Bronchial epithelial cell (primary cell): ENCODE results near the gene LIPJ. TPM values are rescaled to one million over a fixed set of nuclear protein-coding genes. Genes with fewer than 3 reads are reported as not detected.
A peak's percentile ranks its signal among the peaks of the same experiment; 100 is the strongest.

ENCODE experiments used
- DNase-seq: peaks from one replicate; pipeline ENCODE4 v3.0.0-alpha.2; 2010; ENCODE audit warnings: low read depth
- FAIRE-seq: peaks from 2 replicates; lab custom pipeline; 2011; peaks lifted over from hg19 to GRCh38; lab: Jason Lieb, UNC
- H3K27me3 ChIP-seq: 2 replicates; pipeline ENCODE4 v1.5.1; 2011; ENCODE audit warnings: low read length; ENCODE audit not compliant: control insufficient read depth, insufficient read depth
- H3K36me3 ChIP-seq: 2 replicates; pipeline ENCODE4 v1.5.1; 2011; ENCODE audit warnings: low read length; ENCODE audit not compliant: control insufficient read depth, insufficient read depth
- H3K4me3 ChIP-seq: 2 replicates; pipeline ENCODE4 v1.5.1; 2011; ENCODE audit warnings: mild to moderate bottlenecking, low read depth, low read length, control low read depth
- total RNA-seq: library from RNA; depleted of rRNA; stranded (reverse); fragments of >200 nt; gene quantifications from 2 replicates; pipeline ENCODE4 v1.2.1, GENCODE V29; 2014
- TF ChIP-seq, protein P1 (sequence below): IDR thresholded peaks from 2 replicates; pipeline ENCODE4 v1.5.1; 2011; ENCODE audit warnings: mild to moderate bottlenecking, moderate library complexity, low read length, control low read depth, inconsistent platforms; ENCODE audit not compliant: insufficient read depth, severe bottlenecking

The LIPJ gene
- total RNA-seq, 1 donor from 2014 or later = not detected

GRCh38 chr10:88582806-88583583, 3.6 kb upstream of the LIPJ start, which contains the start of gene RNLS:
Gene RNLS (minus strand): TSS chr10:88583318.
- no peaks in the 10 kb centered on the region for H3K36me3 ChIP-seq
- peak within 1 kb of the TSS; percentile 70 for H3K4me3 ChIP-seq
- TF ChIP-seq, protein P1, sequence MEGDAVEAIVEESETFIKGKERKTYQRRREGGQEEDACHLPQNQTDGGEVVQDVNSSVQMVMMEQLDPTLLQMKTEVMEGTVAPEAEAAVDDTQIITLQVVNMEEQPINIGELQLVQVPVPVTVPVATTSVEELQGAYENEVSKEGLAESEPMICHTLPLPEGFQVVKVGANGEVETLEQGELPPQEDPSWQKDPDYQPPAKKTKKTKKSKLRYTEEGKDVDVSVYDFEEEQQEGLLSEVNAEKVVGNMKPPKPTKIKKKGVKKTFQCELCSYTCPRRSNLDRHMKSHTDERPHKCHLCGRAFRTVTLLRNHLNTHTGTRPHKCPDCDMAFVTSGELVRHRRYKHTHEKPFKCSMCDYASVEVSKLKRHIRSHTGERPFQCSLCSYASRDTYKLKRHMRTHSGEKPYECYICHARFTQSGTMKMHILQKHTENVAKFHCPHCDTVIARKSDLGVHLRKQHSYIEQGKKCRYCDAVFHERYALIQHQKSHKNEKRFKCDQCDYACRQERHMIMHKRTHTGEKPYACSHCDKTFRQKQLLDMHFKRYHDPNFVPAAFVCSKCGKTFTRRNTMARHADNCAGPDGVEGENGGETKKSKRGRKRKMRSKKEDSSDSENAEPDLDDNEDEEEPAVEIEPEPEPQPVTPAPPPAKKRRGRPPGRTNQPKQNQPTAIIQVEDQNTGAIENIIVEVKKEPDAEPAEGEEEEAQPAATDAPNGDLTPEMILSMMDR = peak; percentile 75
- no peak for FAIRE-seq
- peak; percentile 42 for DNase-seq
- H3K27me3 ChIP-seq = no peaks in the 10 kb centered on the region

DNA sequence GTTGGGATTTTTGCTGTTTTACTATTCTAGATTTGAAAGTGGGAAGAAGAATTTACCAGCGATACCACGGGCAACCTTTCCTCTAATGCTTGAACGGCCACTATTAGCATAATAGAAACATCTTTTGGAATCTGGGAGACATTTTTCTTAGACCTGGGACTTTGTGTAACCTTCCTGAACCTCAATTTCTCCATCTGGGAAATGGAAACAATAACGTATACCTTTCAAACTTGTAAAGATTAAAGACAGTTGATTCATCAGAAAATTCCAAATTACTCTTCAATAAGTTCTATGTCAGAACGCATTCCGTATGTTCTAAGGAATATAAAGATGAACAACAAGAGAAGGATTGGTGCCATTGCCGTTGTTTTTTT, 3.0 kb upstream of the LIPJ start:
- no peak for FAIRE-seq
- Histone ChIP-seq H3K27me3 (no peaks in the 10 kb centered on the region), H3K36me3 (no peaks in the 10 kb centered on the region), H3K4me3 (peak overlapping the region; percentile 70)
- TF ChIP-seq, protein P1 = no peak
- DNase-seq = no peak

GRCh38 chr10:88592381-88592780, 5.8 kb downstream of the LIPJ start:
- Histone ChIP-seq H3K36me3 (no peaks in the 10 kb centered on the region), H3K27me3 (no peaks in the 10 kb centered on the region), H3K4me3 (no peak overlapping the region)
- TF ChIP-seq, protein P1 = no peak
- FAIRE-seq (no peak), DNase-seq (peak; percentile 35)

- no peaks in the 10 kb centered on the region for H3K36me3 ChIP-seq
- no peak for FAIRE-seq
- DNase-seq = no peak
- H3K27me3 ChIP-seq = no peaks in the 10 kb centered on the region
- H3K4me3 ChIP-seq = no peak overlapping the region
- TF ChIP-seq, protein P1 = no peak
Observed at GRCh38 chr10:88592906-88593305, 6.3 kb downstream of the LIPJ start.

- no peak for DNase-seq
- Histone ChIP-seq H3K36me3 (no peaks in the 10 kb centered on the region), H3K27me3 (no peaks in the 10 kb centered on the region), H3K4me3 (no peak overlapping the region)
- no peak for FAIRE-seq
- TF ChIP-seq, protein P1 = no peak
Observed at GRCh38 chr10:88594482-88594881, 7.9 kb downstream of the LIPJ start.
